AG09309 (cell line): ENCODE measurements around the gene COL2A1.

Source experiments
- DNase-seq: peaks from one replicate; pipeline ENCODE4 v3.0.0-alpha.2; 2010; ENCODE audit warnings: low read depth
- H3K4me3 ChIP-seq: 2 replicates; pipeline ENCODE4 v1.5.1; 2011; ENCODE audit warnings: mild to moderate bottlenecking, low read depth, low read length, moderate library complexity; ENCODE audit not compliant: control insufficient read depth
- TF ChIP-seq, protein P1 (sequence below): IDR thresholded peaks from 2 replicates; pipeline ENCODE4 v1.5.1; 2011; ENCODE audit warnings: mild to moderate bottlenecking, low read depth, low read length, inconsistent platforms; ENCODE audit not compliant: insufficient read depth, control insufficient read depth; ENCODE audit errors: missing control alignments

Gene COL2A1

DNA sequence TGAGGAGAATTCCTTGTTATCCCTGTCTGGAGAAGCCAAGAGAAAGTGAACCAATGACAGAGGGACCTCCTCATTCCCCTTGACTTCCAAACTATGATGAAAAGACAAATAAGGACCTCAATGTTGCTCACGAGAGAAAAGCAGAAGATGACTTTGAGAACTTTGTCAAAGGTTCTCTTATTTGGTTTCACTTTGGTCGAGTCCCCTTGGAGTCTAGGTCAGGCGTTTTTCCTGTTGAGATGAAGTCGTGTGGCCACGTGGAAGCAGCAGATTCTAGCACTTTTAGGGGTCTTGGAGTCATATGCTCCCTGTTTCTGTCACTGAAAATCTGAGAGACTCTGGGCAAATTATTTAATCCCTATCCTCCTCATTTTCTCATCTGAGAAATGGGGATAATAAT lies 33.8 kb upstream of the COL2A1 start:
- H3K4me3 ChIP-seq: no peak overlapping the region
- TF ChIP-seq, protein P1, sequence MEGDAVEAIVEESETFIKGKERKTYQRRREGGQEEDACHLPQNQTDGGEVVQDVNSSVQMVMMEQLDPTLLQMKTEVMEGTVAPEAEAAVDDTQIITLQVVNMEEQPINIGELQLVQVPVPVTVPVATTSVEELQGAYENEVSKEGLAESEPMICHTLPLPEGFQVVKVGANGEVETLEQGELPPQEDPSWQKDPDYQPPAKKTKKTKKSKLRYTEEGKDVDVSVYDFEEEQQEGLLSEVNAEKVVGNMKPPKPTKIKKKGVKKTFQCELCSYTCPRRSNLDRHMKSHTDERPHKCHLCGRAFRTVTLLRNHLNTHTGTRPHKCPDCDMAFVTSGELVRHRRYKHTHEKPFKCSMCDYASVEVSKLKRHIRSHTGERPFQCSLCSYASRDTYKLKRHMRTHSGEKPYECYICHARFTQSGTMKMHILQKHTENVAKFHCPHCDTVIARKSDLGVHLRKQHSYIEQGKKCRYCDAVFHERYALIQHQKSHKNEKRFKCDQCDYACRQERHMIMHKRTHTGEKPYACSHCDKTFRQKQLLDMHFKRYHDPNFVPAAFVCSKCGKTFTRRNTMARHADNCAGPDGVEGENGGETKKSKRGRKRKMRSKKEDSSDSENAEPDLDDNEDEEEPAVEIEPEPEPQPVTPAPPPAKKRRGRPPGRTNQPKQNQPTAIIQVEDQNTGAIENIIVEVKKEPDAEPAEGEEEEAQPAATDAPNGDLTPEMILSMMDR: no peak
- DNase-seq: no peak

DNA sequence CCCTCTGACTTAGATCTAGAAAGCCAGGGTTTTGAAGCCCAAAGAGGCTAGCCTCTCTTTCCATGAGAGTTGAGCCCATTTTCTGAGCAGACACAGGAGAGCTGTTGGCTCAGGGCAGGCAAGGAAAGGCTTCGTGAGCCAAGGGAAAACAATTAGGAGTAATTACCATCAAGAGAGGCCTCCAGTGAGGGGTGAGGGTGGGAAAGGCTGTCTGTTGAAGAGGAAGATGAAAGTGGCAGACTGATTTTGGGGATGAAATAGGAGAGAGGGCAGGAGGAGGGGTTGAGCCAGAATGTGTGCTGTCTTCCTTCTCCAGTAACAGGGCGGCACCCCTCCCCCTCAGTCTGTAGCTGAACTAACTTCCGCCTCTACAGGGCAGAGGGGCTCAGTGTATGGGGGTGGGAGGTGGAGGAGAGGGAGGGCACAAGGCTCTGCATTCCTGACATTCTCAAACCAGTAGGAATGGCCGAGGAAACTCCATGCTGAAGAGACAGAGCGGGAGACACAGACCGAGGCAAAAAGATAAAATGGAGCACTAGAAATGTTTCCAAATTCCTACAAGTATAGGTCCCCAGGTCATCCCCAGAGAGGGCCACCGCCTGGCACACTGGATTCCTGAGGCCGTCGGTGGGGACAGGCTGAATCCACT lies 33.1 kb upstream of the COL2A1 start:
- H3K4me3 ChIP-seq: no peak overlapping the region
- DNase-seq: no peak
- TF ChIP-seq, protein P1: no peak

DNA sequence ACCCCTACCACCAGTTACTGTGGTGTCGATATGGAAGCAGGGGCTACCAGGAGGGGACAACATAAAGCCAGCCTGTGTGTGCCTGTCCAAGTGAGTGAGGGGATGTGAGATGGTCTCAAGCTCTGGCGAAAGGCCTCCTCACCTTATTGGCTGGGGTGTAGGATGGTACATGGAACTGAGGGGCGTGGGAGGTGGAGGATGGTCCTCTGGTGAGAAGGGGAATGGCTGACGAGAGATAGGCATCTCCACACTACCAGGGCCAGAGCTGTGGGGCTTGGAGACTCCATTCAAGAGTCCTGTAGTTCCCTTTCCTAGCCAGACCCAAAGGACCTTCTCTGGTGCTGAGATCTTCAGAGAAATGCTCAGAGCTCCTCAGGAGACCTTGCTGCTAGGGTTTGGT lies 32.5 kb upstream of the COL2A1 start:
- TF ChIP-seq, protein P1: no peak
- H3K4me3 ChIP-seq: no peak overlapping the region
- no peak for DNase-seq

DNA sequence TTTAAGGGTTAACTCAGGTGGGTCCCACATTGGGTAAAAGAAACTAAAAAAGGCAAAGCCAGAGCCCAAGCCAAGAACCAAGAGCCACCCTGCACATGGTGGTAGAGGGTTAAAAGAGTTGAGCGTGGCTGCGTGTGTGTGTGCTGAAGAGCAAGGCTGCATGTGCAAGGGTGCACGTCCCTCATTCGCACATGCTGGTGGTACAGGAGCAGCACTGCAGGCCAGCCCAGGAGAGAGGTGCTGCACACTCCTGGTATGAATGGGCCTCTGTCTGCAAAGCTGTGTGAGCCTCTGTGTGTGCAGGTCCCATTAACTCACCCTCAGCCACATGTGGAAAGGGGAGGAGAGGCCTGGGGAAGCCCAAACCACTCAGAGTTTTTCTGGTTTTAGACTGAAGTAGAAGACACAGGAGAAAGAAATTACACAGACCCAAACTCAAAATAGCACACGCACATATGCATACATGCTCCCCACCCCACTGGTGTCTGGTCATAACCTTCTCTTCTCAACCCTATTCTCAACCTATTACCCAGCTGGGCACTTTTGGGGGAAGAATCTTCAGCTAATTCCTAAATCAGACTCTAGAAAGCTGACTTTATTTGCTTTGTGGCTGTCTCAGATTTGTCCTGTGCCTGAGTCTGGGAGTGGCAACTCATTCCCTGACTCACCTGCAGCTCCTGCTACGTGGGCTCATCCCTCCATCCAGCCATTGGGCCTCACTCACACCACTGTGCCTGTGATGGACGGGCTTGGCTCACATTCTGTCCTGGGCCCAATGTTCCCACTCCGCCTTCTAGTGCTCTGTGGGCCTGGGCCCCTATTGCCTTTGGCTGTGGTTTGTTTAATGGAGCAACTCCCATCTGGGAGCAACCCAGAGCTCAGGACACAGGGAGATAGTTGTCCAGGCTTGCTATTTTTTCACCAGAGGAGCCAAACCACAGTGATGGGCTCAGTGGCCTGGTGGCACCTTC lies 30.8 kb upstream of the COL2A1 start:
- DNase-seq: no peak
- H3K4me3 ChIP-seq: no peak overlapping the region
- TF ChIP-seq, protein P1: no peak

DNA sequence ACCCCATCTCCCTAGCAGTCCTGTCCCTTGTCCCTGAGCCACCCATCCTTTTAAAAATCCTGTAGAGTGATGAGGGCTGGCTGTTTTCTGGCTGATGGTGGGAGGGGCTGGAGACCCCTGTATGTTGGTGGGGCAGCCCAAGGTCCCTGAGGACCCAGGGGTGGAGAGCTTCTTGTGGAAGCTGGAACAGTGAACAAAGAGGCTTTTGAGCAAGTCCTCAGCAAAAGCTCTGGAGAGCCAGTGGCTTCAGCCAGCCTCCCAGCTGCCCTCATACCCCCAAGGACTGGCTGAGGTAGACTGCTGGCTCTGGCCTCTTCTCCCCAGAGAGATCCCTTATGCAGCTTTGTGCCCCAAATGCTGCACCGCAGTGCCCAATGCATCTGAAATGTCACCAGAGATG lies 29.2 kb upstream of the COL2A1 start:
- no peak overlapping the region for H3K4me3 ChIP-seq
- DNase-seq: no peak
- TF ChIP-seq, protein P1: no peak

DNA sequence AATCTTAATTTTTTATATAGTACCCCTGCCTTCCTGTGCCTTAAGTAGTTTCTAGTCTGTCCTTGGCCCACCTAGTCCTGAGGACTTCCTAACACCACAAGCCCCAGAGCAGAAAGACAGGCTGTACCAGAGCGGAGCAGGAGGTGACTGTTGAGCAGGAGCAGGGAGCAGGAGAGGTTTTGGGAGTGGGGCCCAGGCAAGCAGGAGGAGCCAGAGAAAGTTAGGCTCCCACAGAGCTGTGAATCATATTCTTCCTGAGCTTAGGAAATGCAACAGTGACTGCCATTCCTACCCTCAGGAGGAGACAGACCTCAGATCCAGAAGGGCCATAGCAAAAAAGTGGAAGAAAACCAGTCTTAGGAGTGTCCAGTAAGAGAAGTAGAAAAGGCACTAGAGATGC lies 28.3 kb upstream of the COL2A1 start:
- no peak for DNase-seq
- no peak overlapping the region for H3K4me3 ChIP-seq
- TF ChIP-seq, protein P1: no peak
